ENCODE results near the gene BRD2. TPM values are rescaled to one million over a fixed set of nuclear protein-coding genes. Genes with fewer than 3 reads are reported as not detected.

BRD2 gene
- total RNA-seq, 1 experiment from 2014 or later: 106 TPM

DNA sequence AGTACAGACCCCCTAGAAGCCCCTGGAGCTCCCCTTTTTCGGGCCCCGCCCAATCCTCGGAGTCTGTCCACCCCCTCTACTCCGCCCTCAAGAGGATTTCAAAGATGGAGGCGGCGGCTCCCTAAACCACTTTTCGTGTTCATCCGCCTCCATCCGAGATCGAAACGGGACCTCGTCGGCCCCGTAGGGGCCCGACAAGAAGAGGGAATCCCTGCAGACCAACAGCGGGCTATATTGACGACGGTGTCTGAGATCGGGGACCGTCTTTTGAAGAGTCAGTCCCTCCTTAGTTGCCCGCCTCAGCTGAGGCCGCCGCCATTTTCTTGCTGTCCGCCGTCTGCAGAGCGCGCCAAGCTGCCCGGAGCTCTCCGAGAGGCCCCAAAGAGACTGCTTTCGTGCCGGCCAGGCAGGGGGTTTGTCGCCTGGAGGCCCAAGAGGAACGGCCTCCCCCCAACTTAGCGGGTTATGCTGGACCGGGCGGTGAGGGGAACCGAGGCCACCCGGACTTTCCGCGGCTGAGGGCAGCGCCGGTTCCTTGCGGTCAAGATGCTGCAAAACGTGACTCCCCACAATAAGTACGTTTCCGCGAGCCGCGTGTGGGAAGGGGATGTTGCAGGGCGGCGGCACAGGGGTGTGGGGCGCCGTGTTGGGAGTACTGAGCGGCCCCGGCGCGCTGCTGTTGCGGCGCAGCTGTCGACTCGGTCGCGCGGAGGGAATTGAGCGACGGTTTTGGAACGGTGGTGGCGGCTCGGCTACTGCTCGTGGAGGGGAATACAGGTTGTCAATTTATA, 4.2 kb downstream of the BRD2 start:
- DNase-seq (ENCODE audit: low spot score): no peak

DNA sequence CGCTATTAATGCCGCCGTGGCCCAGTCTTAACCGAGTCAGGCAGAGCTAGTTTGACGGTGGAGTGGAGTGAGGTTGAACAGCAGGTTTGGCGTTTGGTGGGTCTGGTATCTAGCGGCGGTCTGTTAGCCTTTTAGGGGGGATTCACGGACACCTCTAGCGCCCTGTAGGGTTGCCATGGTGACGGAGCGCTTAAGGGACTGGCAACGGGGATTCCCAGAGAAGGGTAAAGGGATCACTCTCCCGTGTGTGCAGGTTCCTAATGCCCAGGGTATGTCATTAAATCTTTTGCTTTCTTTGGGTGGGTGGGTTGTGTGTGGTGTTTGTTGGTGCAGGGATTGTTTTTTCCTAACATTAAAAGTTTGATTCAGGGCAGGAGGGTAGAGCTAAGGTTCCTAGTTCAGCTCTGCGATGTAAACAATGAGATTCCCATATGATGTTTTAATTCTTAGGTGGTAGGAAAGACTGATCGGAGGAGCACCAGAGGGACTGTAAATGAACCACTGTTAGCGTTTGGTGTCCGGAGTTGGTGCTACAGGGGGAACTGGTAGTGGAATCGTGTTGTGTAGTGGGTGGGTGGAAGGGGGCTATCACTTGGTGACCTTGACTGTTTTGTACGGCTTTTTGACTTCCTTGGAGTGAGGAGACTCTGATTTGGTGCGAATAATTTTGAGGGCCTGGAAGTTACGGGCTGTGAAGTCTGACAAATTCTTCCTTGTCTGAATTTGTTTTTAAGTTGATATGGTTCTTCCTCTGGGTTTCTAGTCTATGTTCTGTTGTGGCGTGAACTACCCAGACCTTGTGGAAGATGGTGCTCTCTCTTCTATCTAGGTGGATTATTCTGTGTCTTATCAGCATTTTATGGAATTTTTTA, 5.0 kb downstream of the BRD2 start:
- peak; percentile 40 for DNase-seq (ENCODE audit: low spot score)

DNA sequence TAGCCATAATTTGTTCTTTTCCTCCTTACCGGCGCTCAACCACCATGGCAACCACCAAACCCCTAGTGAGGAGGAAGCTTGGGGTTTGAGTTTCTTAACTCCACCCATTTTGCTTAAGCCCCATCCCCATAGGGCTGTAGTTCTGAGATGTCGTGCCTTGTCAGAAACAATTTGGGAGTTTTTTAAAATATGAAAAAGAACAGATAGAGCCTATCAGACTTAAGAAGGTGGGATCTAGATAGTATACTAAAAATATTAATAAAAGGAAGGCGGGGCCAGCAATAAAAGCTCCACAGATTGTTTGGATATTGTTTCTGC, 5.6 kb downstream of the BRD2 start:
- peak; percentile 33 for DNase-seq (ENCODE audit: low spot score)

DNA sequence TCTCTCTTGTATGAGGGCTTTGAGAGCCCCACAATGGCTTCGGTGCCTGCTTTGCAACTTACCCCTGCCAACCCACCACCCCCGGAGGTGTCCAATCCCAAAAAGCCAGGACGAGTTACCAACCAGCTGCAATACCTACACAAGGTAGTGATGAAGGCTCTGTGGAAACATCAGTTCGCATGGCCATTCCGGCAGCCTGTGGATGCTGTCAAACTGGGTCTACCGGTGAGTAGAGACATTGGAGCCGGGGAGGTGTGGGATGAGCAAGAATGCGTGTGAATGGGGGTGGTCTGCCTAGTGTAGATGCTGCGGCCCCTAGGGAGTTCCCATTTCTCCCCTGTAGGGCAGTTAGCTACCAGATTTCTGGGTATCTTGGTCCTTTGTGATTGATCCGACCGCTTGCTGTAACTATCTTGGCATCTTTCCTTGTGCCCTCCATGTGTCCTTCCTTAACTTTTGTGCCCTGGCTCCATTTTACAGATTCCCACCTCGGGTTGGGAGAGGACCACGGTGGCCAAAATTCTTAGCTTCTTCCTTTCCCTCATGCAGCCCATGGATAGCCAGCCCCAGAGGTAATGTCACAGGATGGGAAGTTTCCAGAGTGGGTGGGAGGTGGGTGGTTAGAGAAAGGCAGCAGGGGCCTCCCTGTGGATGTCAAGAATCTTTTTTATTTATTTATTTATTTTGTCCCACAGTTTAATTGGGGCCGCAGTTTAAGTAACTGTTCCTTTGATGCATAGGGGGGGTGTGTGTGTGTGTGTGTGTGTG, 6.3 kb downstream of the BRD2 start:
- no peak for DNase-seq (ENCODE audit: low spot score)

DNA sequence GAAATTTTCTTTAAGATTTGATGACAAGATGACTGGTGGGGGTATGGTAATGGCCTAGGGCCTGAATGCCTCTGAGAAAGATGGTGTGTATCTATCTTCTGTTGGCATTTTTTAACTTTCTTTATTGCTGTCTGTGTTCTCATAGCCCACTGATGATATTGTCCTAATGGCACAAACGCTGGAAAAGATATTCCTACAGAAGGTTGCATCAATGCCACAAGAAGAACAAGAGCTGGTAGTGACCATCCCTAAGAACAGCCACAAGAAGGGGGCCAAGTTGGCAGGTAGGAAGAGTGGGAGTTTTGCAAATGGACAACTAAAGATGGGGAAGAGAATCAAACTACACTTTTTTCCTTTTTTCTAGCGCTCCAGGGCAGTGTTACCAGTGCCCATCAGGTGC, 7.5 kb downstream of the BRD2 start:
- no peak for DNase-seq (ENCODE audit: low spot score)

DNA sequence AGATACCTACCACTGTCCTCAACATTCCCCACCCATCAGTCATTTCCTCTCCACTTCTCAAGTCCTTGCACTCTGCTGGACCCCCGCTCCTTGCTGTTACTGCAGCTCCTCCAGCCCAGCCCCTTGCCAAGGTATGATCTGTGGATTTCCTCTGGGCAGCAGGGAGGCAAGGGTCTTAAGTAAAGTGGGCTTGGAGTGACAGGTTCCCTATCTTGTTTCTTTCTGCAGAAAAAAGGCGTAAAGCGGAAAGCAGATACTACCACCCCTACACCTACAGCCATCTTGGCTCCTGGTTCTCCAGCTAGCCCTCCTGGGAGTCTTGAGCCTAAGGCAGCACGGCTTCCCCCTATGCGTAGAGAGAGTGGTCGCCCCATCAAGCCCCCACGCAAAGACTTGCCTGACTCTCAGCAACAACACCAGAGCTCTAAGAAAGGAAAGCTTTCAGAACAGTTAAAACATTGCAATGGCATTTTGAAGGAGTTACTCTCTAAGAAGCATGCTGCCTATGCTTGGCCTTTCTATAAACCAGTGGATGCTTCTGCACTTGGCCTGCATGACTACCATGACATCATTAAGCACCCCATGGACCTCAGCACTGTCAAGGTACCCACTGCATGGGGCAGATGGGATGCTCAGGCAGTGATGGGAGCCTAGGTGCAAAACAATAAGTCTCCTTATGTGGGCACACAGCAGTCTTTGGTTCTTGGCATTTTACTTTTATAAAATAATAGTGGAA, 8.1 kb downstream of the BRD2 start:
- no peak for DNase-seq (ENCODE audit: low spot score)

DNA sequence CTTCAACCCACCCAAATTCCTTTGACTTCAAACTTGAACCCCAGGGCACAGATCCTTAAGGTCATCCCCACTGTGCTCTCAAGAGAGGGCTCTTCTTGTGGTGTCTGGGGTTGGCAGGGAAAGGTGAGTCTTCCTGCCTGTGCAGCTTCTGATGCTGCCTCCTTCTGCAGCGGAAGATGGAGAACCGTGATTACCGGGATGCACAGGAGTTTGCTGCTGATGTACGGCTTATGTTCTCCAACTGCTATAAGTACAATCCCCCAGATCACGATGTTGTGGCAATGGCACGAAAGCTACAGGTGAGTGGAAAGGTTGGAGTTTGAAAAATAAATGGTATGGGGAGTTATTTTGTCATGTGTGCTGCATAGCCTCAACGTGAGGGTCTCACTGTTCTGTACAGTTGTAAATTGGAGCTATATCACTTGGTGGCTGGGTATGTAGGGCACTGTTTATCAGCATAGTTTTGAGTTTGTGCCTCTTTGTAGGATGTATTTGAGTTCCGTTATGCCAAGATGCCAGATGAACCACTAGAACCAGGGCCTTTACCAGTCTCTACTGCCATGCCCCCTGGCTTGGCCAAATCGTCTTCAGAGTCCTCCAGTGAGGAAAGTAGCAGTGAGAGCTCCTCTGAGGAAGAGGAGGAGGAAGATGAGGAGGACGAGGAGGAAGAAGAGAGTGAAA, 9.0 kb downstream of the BRD2 start:
- DNase-seq (ENCODE audit: low spot score): no peak

DNA sequence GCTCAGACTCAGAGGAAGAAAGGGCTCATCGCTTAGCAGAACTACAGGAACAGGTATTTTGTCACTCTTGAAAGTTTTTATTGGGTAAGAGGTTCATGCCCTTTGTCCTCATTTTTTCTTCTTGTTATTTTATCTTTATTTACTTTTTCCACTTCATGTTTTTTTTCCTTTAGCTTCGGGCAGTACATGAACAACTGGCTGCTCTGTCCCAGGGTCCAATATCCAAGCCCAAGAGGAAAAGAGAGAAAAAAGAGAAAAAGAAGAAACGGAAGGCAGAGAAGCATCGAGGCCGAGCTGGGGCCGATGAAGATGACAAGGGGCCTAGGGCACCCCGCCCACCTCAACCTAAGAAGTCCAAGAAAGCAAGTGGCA, 9.5 kb downstream of the BRD2 start:
- DNase-seq (ENCODE audit: low spot score): no peak

DNA sequence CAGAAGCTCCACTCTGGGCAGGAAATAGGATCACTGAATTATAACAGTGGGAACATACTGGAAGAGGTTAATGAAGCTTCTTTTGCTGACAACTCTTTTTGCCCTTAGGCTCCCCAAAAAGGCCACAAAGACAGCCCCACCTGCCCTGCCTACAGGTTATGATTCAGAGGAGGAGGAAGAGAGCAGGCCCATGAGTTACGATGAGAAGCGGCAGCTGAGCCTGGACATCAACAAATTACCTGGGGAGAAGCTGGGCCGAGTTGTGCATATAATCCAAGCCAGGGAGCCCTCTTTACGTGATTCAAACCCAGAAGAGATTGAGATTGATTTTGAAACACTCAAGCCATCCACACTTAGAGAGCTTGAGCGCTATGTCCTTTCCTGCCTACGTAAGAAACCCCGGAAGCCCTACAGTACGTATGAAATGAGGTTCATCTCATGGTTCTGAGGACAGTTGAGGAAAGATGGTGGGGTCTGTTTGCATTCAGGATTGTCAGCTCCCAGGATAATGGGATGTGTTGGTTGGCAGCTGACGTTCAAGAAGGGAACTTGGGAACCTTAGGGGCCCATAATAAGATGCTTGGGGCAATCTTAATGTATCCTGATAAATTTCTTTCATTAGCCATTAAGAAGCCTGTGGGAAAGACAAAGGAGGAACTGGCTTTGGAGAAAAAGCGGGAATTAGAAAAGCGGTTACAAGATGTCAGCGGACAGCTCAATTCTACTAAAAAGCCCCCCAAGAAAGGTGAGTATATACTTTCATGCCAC, 11.5 kb downstream of the BRD2 start:
- no peak for DNase-seq (ENCODE audit: low spot score)

DNA sequence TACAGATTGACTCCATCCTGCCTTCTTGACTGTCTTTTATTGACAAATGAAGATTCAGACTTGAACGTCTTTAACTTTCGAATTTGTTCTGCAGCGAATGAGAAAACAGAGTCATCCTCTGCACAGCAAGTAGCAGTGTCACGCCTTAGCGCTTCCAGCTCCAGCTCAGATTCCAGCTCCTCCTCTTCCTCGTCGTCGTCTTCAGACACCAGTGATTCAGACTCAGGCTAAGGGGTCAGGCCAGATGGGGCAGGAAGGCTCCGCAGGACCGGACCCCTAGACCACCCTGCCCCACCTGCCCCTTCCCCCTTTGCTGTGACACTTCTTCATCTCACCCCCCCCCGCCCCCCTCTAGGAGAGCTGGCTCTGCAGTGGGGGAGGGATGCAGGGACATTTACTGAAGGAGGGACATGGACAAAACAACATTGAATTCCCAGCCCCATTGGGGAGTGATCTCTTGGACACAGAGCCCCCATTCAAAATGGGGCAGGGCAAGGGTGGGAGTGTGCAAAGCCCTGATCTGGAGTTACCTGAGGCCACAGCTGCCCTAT, 12.2 kb downstream of the BRD2 start:
- no peak for DNase-seq (ENCODE audit: low spot score)

DNA sequence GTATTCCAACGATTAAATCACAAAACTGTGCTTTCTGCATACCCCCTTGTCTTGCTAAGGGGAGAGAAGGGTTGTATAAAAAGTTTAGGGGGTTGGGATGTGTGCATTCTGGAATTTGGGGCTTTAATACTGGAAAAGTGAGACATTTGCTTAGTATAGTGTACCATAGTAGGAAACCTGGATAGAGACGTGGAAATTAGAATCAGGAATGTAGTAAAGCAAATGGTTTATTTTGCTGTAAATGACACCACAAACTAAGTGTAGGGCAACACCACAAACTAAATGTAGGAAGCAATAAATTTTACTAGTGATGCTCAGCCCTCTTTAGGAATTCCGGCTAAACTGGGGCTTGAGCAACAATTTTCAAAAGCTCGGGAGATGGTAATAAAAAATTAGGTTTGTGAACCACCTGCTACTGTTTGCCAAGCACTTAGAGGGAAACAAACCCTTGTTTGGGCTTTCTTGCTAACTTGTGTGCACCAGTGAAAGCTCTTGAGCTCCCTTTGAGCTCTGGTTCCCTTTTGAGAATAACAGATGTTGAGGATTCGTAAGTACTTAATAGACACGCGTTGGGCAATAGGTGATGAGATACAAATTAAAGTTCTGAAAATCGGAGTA, 13.8 kb downstream of the BRD2 start:
- DNase-seq (ENCODE audit: low spot score): no peak

DNA sequence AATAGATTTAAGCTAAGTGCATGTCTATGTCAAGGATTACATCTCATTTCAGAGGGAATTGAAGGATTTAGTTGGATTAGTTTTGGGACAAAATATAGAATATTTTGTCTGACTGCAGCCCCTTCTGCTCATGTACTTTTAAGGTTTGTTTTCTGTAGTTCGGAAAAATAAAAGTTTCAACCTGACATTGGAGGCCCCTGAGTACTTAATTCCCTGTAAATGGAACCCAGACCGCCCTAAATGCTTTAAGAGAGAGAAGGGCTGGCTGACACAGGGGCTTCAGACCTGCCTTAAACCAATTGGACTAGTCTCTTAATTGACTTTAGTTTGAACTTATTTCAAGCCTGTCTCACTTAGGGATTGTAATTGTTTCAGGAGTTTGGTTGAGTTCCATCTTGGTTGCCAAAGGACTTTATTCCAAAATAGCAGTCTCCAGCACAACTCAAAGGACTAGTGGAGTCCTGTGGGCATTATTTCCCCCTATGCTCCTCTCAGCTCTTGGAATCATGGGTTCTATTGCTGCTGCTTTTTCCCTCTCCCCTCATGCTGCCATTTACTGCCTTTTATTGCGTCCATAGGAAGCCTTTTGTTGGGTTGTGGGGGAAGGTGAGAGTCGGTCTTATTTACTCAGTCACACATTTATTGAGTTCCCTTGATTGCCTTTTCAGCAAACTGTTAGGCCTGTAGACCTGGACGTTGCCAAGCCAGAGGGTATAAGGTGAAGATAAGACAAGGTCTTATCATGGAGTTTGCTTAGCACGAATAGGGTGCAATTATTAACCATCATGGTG, 14.5 kb downstream of the BRD2 start:
- no peak for DNase-seq (ENCODE audit: low spot score)

DNA sequence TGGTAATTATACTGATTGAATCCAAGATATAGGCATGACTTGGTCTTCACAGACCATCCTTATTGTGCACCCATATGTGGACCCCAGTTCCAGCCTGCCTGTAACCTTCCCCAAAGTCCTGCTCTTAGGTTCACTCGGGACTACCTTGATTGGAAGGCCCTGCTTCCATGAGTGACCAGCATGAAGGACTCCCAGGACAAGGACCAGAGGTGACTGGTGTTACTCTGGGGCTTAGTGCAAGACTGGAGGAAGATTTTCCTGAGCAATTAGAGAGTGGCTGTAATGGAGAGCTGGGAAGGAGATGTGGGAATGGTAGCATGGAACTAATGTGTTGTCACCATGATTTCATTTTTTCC, 15.1 kb downstream of the BRD2 start:
- DNase-seq (ENCODE audit: low spot score): no peak

DNA sequence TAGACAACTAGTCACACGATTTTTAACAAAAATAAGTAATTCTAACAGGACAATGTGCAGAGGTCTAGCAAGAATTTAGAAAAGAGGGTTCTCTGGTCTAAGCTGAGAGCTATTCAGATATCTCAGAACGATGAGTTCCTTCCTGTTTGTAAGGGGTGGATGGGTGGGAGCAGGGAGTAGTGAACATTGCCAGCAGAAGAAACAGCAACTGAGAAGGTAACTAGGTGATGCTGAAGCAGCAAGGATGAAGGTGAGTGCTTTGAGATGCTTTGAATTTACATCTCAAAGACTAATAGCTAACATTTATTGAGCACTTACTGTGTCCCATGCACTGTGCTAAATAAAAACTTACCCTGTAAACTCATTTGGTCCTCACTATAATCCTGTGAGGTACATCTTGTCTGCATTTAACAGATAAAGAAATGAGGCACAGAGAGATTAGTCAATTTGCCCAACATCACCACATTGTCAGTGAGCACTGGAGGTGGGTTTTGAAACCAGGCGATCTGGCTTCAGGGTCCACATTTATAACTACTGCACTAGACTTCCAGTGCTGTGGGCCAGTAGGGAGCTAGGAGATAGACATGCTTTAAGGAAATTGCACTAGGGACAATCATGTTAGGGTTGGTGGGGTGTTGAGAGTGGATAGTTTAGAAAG, 15.7 kb downstream of the BRD2 start:
- no peak for DNase-seq (ENCODE audit: low spot score)

DNA sequence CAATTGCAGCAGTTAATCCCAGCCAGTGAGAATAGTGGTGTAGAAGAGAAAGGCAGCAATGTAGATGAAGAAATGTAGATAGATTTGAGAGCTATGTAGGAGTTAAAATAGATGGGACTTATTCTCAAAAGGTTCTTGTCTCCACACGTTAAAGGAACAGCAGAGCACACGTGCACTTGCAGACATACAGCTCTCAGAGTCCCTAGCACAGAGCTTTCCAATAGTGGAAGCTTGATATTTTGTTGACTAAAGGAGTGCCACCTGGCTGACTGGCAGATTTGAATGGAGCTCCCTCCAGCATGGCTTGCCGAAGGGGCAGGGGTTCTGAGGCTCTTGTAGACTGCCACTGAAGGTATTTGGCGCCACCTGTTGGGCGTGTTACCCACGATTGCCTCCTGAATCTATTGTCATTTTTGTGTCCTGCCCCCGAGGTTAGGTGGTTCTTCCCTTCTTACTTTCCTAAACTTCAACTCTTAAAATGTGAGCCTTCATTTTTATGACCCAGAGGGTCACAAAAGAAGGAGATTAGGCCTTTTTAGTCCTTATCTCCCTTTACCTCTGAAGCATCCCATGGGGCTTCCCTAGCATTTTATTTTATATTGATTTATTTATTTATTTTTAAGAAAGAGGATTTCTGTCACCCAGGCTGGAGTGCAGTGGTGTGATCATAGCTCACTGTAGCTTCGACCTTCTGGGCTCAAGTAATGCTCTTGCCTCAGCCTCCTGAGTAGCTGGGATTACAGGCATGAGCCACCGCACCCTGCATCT, 16.4 kb downstream of the BRD2 start:
- DNase-seq (ENCODE audit: low spot score): peak; percentile 79

DNA sequence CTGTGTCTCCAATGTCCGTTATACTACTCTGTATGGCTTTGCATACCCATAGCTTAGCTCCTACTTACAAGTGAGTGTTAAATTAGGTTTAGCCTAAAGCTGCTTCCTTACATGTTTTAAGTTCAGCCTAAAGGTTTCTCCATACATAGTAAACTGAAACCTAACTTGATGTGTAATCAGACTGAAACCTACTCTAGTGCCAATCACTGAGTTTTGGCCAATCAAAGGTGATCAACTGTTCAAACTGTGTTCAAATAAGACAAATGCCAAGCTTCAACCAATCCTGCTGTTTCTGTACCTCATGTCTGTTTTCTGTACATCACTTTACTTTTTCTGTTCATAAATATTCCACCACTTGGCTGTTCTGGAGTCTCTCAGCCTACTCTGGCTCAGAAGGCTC, 21.0 kb downstream of the BRD2 start:
- no peak for DNase-seq (ENCODE audit: low spot score)

DNA sequence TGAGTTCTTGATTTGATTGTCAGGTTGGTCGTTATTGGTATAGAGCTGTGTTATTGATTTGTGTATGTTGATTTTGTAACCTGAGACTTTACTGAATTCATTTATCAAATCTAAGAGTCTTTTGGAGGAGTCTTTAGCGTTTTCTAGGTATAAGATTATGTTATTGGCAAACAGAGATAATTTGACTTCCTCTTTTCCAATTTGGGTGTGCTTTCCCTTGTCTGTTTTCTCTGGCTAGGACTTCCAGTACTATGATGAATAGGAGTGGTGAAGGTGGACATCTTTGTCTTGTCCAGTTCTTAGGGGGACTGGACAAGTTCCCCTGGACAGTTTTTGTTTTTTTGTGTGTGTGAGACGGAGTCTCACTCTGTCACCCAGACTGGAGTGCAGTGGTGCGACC, 23.6 kb downstream of the BRD2 start:
- no peak for DNase-seq (ENCODE audit: low spot score)

Data from A172 (cell line).